ENCODE results near the gene TNFAIP8L3.

Gene TNFAIP8L3

DNA sequence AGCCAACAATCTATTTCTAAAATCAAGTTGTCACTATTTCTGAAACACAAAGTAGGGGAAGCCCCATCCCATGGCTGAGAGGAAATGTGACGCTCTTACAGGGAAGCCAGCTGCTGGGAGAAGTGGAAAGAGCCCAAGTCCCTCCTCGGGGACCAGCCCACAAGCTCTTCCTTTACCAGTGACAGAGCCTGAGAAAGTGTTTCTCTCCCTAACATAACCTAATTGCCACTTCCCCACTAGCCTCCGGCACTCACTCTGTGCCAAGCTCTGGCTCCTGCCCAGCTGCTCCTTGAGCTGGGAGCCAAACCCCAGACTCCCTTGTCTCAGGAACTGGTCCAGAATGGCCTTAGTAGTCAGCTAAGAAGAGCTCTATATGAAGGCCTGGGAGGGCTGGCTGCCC is 42.9 kb downstream of the TNFAIP8L3 start:
- TF ChIP-seq, protein P1, sequence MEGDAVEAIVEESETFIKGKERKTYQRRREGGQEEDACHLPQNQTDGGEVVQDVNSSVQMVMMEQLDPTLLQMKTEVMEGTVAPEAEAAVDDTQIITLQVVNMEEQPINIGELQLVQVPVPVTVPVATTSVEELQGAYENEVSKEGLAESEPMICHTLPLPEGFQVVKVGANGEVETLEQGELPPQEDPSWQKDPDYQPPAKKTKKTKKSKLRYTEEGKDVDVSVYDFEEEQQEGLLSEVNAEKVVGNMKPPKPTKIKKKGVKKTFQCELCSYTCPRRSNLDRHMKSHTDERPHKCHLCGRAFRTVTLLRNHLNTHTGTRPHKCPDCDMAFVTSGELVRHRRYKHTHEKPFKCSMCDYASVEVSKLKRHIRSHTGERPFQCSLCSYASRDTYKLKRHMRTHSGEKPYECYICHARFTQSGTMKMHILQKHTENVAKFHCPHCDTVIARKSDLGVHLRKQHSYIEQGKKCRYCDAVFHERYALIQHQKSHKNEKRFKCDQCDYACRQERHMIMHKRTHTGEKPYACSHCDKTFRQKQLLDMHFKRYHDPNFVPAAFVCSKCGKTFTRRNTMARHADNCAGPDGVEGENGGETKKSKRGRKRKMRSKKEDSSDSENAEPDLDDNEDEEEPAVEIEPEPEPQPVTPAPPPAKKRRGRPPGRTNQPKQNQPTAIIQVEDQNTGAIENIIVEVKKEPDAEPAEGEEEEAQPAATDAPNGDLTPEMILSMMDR (IDR thresholded peaks at IDR 0.05): no peak
- H3K36me3 ChIP-seq: no peaks in the 10 kb centered on the region
- H3K27ac ChIP-seq: no peak overlapping the region
- H3K4me3 ChIP-seq (ENCODE audit: low read depth in 1 of 2, low read length in 1 of 2): no peak overlapping the region
- no peaks in the 10 kb centered on the region for H3K4me1 ChIP-seq (ENCODE audit: control insufficient read depth in 1 of 2, insufficient read depth in 1 of 2, low read depth in 1 of 2, low read length in 1 of 2)
- H3K27me3 ChIP-seq: peaks cover 46% of the 10 kb centered on the region
- no peaks in the 10 kb centered on the region for H3K9me3 ChIP-seq

DNA sequence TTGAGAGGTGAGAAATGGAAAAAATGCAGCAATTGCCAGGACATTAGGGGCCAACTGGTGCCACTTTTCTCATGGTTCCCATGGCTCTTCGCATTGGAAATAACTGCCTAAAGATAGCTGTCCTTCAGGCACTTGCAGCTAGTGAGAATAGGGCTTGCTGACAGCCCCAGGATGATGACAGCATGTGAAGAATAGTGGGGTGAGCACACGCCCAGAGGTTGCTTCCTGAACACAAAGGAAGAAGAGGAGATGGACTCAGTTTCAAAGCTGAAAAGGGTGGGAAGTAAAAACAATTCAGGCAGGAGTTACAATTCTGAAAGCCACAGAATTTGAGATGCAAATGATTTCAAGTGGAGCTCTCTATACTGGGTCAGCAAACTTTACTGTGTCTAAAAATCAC is 45.6 kb downstream of the TNFAIP8L3 start:
- H3K36me3 ChIP-seq: no peaks in the 10 kb centered on the region
- no peaks in the 10 kb centered on the region for H3K4me1 ChIP-seq (ENCODE audit: control insufficient read depth in 1 of 2, insufficient read depth in 1 of 2, low read depth in 1 of 2, low read length in 1 of 2)
- no peaks in the 10 kb centered on the region for H3K9me3 ChIP-seq
- TF ChIP-seq, protein P1 (IDR thresholded peaks at IDR 0.05): no peak
- no peak overlapping the region for H3K27ac ChIP-seq
- H3K4me3 ChIP-seq (ENCODE audit: low read depth in 1 of 2, low read length in 1 of 2): no peak overlapping the region
- peaks cover 26% of the 10 kb centered on the region for H3K27me3 ChIP-seq

DNA sequence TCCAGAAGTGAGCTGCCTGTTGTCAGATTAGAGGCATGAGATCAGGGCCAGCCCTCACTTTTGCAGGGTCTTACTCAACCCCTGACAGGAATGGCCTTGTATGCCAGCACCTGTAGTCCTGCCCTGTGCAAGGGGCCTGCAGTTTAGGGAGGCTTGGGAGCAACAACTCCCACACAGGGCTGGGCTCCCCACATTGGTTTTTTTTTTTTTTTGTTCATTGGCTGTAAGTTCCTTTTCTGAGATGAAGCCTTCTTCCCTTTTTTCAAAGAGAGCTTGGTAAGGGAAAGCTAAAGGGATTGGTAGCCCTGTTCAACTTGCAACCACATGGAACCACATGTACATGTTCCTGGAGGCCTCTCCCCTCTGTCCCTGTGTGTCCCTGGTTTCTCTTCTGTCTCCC is 46.4 kb downstream of the TNFAIP8L3 start:
- peaks cover 20% of the 10 kb centered on the region for H3K27me3 ChIP-seq
- H3K9me3 ChIP-seq: no peaks in the 10 kb centered on the region
- no peak overlapping the region for H3K27ac ChIP-seq
- no peaks in the 10 kb centered on the region for H3K36me3 ChIP-seq
- H3K4me3 ChIP-seq (ENCODE audit: low read depth in 1 of 2, low read length in 1 of 2): no peak overlapping the region
- TF ChIP-seq, protein P1 (IDR thresholded peaks at IDR 0.05): no peak
- H3K4me1 ChIP-seq (ENCODE audit: control insufficient read depth in 1 of 2, insufficient read depth in 1 of 2, low read depth in 1 of 2, low read length in 1 of 2): no peaks in the 10 kb centered on the region

DNA sequence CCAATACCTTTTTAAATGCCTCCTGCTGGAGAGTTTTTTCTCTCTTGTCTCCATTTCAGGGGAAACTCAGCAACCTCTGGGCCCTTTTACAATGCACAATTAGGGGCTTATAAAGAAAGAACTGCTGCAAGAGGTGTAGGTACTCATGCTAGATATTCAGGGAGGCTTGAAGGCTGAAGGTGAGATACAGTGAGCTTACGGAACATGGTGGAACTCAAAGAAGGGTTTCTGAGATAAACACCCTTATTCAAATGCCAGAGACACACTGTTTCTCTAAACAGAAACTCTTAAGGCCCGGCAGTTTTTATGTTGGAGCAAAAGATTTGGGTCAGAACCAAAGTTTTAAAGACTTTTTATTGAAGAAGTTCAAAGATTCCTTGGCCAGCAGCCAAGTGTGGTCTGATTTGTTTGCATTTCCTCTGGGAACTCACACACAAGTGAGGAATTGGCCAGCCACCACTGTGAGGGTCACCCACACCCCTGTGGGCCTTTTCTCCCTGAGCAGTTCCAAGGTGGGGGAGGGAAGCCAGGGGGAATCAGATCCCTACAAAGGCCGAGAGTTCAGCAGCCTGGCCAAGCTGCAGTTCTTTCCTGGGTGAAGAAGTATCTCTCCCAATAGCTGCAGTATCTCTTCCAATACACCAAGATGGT is 47.8 kb downstream of the TNFAIP8L3 start:
- Histone ChIP-seq H3K27ac (no peak overlapping the region), H3K4me1 (ENCODE audit: control insufficient read depth in 1 of 2, insufficient read depth in 1 of 2, low read depth in 1 of 2, low read length in 1 of 2) (no peaks in the 10 kb centered on the region)

DNA sequence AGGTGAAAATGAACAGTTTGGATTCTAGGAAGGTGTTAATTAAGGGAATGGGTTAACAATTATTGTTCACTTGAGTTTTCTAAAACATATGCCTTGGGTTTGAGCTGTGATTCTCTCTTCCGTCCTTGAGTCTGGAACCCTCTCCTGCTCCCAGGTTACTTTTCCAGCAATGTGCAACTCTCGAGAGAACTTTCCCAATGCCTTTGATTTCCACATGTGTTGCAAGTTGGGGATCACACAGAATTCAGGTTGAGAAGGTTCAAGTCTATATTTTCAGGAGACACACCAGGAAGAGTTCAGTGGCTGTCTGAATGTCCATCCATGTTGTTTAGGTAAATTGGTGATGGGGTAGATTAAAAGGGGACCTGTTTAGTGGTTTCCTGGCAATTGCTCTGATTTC is 48.7 kb downstream of the TNFAIP8L3 start:
- Histone ChIP-seq H3K9me3 (no peaks in the 10 kb centered on the region), H3K27me3 (peaks cover 8% of the 10 kb centered on the region), H3K36me3 (no peaks in the 10 kb centered on the region), H3K4me3 (ENCODE audit: low read depth in 1 of 2, low read length in 1 of 2) (no peak overlapping the region), H3K27ac (no peak overlapping the region), H3K4me1 (ENCODE audit: control insufficient read depth in 1 of 2, insufficient read depth in 1 of 2, low read depth in 1 of 2, low read length in 1 of 2) (no peaks in the 10 kb centered on the region)
- TF ChIP-seq, protein P1 (IDR thresholded peaks at IDR 0.05): no peak

More for the DNA sequence above, 47.8 kb downstream of the TNFAIP8L3 start:
- H3K36me3 ChIP-seq: no peaks in the 10 kb centered on the region
- peaks cover 11% of the 10 kb centered on the region for H3K27me3 ChIP-seq
- TF ChIP-seq, protein P1 (IDR thresholded peaks at IDR 0.05): no peak
- no peaks in the 10 kb centered on the region for H3K9me3 ChIP-seq
- H3K4me3 ChIP-seq (ENCODE audit: low read depth in 1 of 2, low read length in 1 of 2): no peak overlapping the region
